IMR-90 (cell line): ENCODE data around the gene SDHC. TPM values are rescaled to one million over a fixed set of nuclear protein-coding genes. Genes with fewer than 3 reads are reported as not detected.

Experiments
- ATAC-seq: fragments of 200-7000 bp; cut with Tn5 transposase; 2 replicates; pipeline ENCODE4 v1.9.1; 2020; ENCODE audit warnings: low read depth, mild to moderate bottlenecking, moderate library complexity
- BruUV-seq: library from RNA; stranded (reverse); fragments of 400-500 nt; replicated peaks from 2 replicates; lab custom pipeline; 2021; lab: Mats Ljungman, UMichigan
- CTCF ChIA-PET: fragments of 300-600 bp; formaldehyde crosslinking; extraction: SDS; loops from one replicate; lab custom pipeline; 2021; ENCODE audit warnings: antibody characterized with exemption; lab: Yijun Ruan, JAX
- POLR2A ChIA-PET: fragments of 300-600 bp; sonication (Branson Sonifier 250); formaldehyde crosslinking; loops from one replicate; lab custom pipeline; 2022; ENCODE audit warnings: antibody characterized with exemption; ENCODE audit not compliant: unreplicated experiment; lab: Charles Lee
- DNase-seq: peaks from one replicate; pipeline ENCODE4 v3.0.0; 2013
- H2AFZ ChIP-seq: replicated peaks from 2 replicates; pipeline ENCODE3; 2013; ENCODE audit warnings: low read length, mild to moderate bottlenecking; ENCODE audit not compliant: poor library complexity
- H2AK5ac ChIP-seq: 2 replicates; pipeline ENCODE4 v1.6.1; 2013; ENCODE audit warnings: low read depth, low read length, inconsistent platforms
- H2AK9ac ChIP-seq: replicated peaks from 2 replicates; pipeline ENCODE3; 2013; ENCODE audit warnings: mild to moderate bottlenecking, low read depth, low read length, moderate library complexity; ENCODE audit not compliant: poor library complexity
- H2BK120ac ChIP-seq: 2 replicates; pipeline ENCODE4 v1.6.1; 2013; ENCODE audit warnings: low read depth, low read length, inconsistent platforms
- H2BK15ac ChIP-seq: 3 replicates; pipeline ENCODE4 v1.6.1; 2013; ENCODE audit warnings: low read depth, low read length, inconsistent platforms
- H2BK20ac ChIP-seq: 2 replicates; pipeline ENCODE4 v1.6.1; 2013; ENCODE audit warnings: low read depth, mild to moderate bottlenecking, inconsistent platforms, low read length, moderate library complexity
- H2BK5ac ChIP-seq: 2 replicates; pipeline ENCODE4 v1.6.1; 2013; ENCODE audit warnings: mild to moderate bottlenecking, low read depth, low read length, inconsistent platforms; ENCODE audit not compliant: poor library complexity, severe bottlenecking
- H3K14ac ChIP-seq: replicated peaks from 2 replicates; pipeline ENCODE4 v1.6.1; 2013; ENCODE audit warnings: low read depth, low read length, inconsistent platforms
- H3K18ac ChIP-seq: 2 replicates; pipeline ENCODE4 v1.6.1; 2013; ENCODE audit warnings: low read depth, low read length, control low read depth
- H3K23ac ChIP-seq: 2 replicates; pipeline ENCODE4 v1.6.1; 2013; ENCODE audit warnings: low read depth, low read length, inconsistent platforms
- H3K27ac ChIP-seq: 2 replicates; pipeline ENCODE4 v1.5.1; 2013; ENCODE audit warnings: mild to moderate bottlenecking, control low read depth, low read length; ENCODE audit not compliant: insufficient read depth
- H3K27me3 ChIP-seq: 2 replicates; pipeline ENCODE4 v1.6.1; 2013; ENCODE audit warnings: low read length; ENCODE audit not compliant: control insufficient read depth, insufficient read depth
- H3K36me3 ChIP-seq: 2 replicates; pipeline ENCODE4 v1.6.1; 2013; ENCODE audit warnings: low read length, mixed read lengths; ENCODE audit not compliant: control insufficient read depth, insufficient read depth
- H3K4ac ChIP-seq: 2 replicates; pipeline ENCODE4 v1.6.1; 2013; ENCODE audit warnings: low read depth, low read length, inconsistent platforms
- H3K4me1 ChIP-seq: 2 replicates; pipeline ENCODE4 v1.6.1; 2013; ENCODE audit warnings: low read length, mixed read lengths; ENCODE audit not compliant: control insufficient read depth, insufficient read depth
- H3K4me2 ChIP-seq: 2 replicates; pipeline ENCODE4 v1.6.1; 2013; ENCODE audit warnings: low read depth, mild to moderate bottlenecking, control low read depth, low read length, moderate library complexity
- H3K4me3 ChIP-seq: 2 replicates; pipeline ENCODE4 v1.5.1; 2013; ENCODE audit warnings: low read depth, mild to moderate bottlenecking, control low read depth, low read length, moderate library complexity; ENCODE audit not compliant: insufficient read depth
- H3K56ac ChIP-seq: 2 replicates; pipeline ENCODE4 v1.6.1; 2013; ENCODE audit warnings: low read length, inconsistent platforms; ENCODE audit not compliant: insufficient read depth; ENCODE audit errors: extremely low read depth
- H3K79me1 ChIP-seq, 2 experiments: 2 replicates each; pipeline ENCODE4 v1.6.1; 2013; ENCODE audit warnings: low read length in 2 of 2, inconsistent platforms in 1 of 2, low read depth in 1 of 2
- H3K9ac ChIP-seq: 2 replicates; pipeline ENCODE4 v1.6.1; 2013; ENCODE audit warnings: low read depth, low read length, control low read depth
- H3K9me1 ChIP-seq: 2 replicates; pipeline ENCODE4 v1.6.1; 2013; ENCODE audit warnings: low read length, inconsistent platforms; ENCODE audit not compliant: insufficient read depth
- H3K9me3 ChIP-seq: 2 replicates; pipeline ENCODE4 v1.6.1; 2013; ENCODE audit warnings: low read length; ENCODE audit not compliant: control insufficient read depth, insufficient read depth
- H4K20me1 ChIP-seq: 2 replicates; pipeline ENCODE4 v1.6.1; 2013; ENCODE audit warnings: low read length, inconsistent platforms; ENCODE audit not compliant: insufficient read depth
- H4K5ac ChIP-seq: 2 replicates; pipeline ENCODE4 v1.6.1; 2013; ENCODE audit warnings: mild to moderate bottlenecking, low read depth, low read length, control low read depth
- H4K8ac ChIP-seq, 2 experiments: 2 replicates each; pipeline ENCODE4 v1.6.1; 2013; ENCODE audit warnings: low read depth in 2 of 2, low read length in 2 of 2, control low read depth in 1 of 2, inconsistent platforms in 1 of 2
- H4K91ac ChIP-seq: 2 replicates; pipeline ENCODE4 v1.6.1; 2013; ENCODE audit warnings: low read depth, low read length, inconsistent platforms; ENCODE audit not compliant: insufficient read depth
- CHD1 ChIP-seq: IDR thresholded peaks from 2 replicates; pipeline ENCODE4 v1.6.1; 2012; ENCODE audit warnings: low read depth, low read length, improper control_type of control experiment
- POLR2A ChIP-seq: IDR thresholded peaks from 2 replicates; pipeline ENCODE4 v1.6.1; 2012; ENCODE audit warnings: mild to moderate bottlenecking, low read depth, low read length
- RFX5 ChIP-seq: IDR thresholded peaks from 2 replicates; pipeline ENCODE4 v1.8.0; 2012; ENCODE audit warnings: low read depth, mild to moderate bottlenecking, low read length, moderate library complexity
- WGBS, 2 experiments: methylation state at CpG; one replicate each; pipeline versions ENCODE4 v1.1.5 to v1.1.7; 2013; ENCODE audit warnings: missing lambda C conversion rate in 2 of 2; ENCODE audit not compliant: insufficient read length in 1 of 2; ENCODE audit errors: extremely low coverage in 2 of 2; 5-methylcytosine and 5-hydroxymethylcytosine counted together
- dilution Hi-C: fragments of 300-500 bp; cut with HindIII; formaldehyde crosslinking; loops from one replicate; pipeline ENCODE4 v1.14.3; 2018; ENCODE audit warnings: low sequenced_read_pairs; ENCODE audit not compliant: unreplicated experiment
- in situ Hi-C: fragments of 300-500 bp; cut with MboI; formaldehyde crosslinking; loops from 3 replicates; pipeline ENCODE4 v1.14.3; 2019; ENCODE audit warnings: low sequenced_read_pairs, inconsistent platforms, mixed read lengths
- intact Hi-C: fragments of 100-400 bp; cut with micrococcal nuclease; formaldehyde crosslinking; loops from 2 replicates; pipeline ENCODE4 v1.10.0; 2022
- polyA plus RNA-seq, 3 experiments: library from polyadenylated mRNA; depleted of rRNA; stranded (reverse); fragments of >200 nt; gene quantifications; 2 replicates each; pipeline ENCODE4 v1.2.3, GENCODE V29; 2012; ENCODE audit warnings: low replicate concordance in 1 of 3
- total RNA-seq: library from RNA; depleted of rRNA; stranded (reverse); fragments of >200 nt; gene quantifications from 2 replicates; pipeline ENCODE4 v1.2.3, GENCODE V29; 2012

SDHC gene
- total and polyA plus RNA-seq, 2 of the 4 experiments (the other 2 are of a cell fraction) = 158 to 235 TPM

DNA sequence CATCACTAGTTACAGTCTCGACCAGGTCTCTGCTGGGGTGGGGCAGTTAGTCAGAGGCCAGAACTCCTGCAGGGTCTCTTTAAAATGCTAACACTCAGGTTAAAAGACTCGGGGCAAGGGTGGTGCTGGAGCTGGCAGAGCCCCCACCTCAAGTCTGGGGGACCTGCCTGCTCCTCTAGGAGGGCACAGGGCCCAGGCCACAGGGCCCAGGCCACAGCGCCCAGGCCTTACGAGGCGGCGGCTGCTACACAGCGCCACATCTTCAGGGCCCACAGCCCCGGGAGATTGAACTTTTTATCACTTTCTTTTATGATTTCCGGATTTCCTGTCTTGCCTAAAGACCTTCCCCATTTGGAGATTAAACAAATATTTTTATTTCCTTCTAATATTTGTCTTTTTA lies 14.8 kb upstream of the SDHC start:
- no peak overlapping the region for H3K9ac ChIP-seq
- no peak overlapping the region for H2BK120ac ChIP-seq
- no peak overlapping the region for H3K4me2 ChIP-seq
- DNase-seq = no peak
- no peaks in the 10 kb centered on the region for H3K4me1 ChIP-seq
- no peaks in the 10 kb centered on the region for H4K20me1 ChIP-seq
- no peak overlapping the region for H3K27ac ChIP-seq
- no peak overlapping the region for H2BK20ac ChIP-seq
- no peak overlapping the region for H2BK5ac ChIP-seq
- no peak overlapping the region for H2AFZ ChIP-seq
- no peak overlapping the region for H2BK15ac ChIP-seq
- no peak for TF ChIP-seq CHD1
- TF ChIP-seq RFX5 = no peak
- no peak for TF ChIP-seq POLR2A
- H4K8ac ChIP-seq = no peak overlapping the region
- H3K9me3 ChIP-seq = no peaks in the 10 kb centered on the region
- BruUV-seq = no TSS peak
- in situ Hi-C loops (no loop called here), intact Hi-C loops (no loop called here), dilution Hi-C loops (no loop called here)
- H3K9me1 ChIP-seq = no peaks in the 10 kb centered on the region
- no peak overlapping the region for H3K23ac ChIP-seq
- no peaks in the 10 kb centered on the region for H3K27me3 ChIP-seq
- no peak overlapping the region for H3K4me3 ChIP-seq
- CTCF ChIA-PET = no interaction called here
- no peaks in the 10 kb centered on the region for H3K79me1 ChIP-seq
- H2AK9ac ChIP-seq = no peak overlapping the region
- no peak overlapping the region for H3K14ac ChIP-seq
- no peak overlapping the region for H4K91ac ChIP-seq
- no peak overlapping the region for H2AK5ac ChIP-seq
- WGBS, 2 experiments = 33% methylated on average over 1 of the region's 9 CpGs; no CpG with 5 or more reads in 1 of the 2 experiments
- no peak overlapping the region for H3K18ac ChIP-seq
- H4K5ac ChIP-seq = no peak overlapping the region
- H3K4ac ChIP-seq = no peak overlapping the region
- no peak for ATAC-seq
- H3K56ac ChIP-seq = no peak overlapping the region
- no peaks in the 10 kb centered on the region for H3K36me3 ChIP-seq
- POLR2A ChIA-PET = no interaction called here
